Endothelial cell of hepatic sinusoid (primary cell): ENCODE measurements around the gene RNF41.

Source experiments
- in situ Hi-C: cut with HindIII; loops from 2 replicates; pipeline ENCODE4 v1.10.0; 2017; ENCODE audit warnings: low sequenced_read_pairs

Gene RNF41

DNA sequence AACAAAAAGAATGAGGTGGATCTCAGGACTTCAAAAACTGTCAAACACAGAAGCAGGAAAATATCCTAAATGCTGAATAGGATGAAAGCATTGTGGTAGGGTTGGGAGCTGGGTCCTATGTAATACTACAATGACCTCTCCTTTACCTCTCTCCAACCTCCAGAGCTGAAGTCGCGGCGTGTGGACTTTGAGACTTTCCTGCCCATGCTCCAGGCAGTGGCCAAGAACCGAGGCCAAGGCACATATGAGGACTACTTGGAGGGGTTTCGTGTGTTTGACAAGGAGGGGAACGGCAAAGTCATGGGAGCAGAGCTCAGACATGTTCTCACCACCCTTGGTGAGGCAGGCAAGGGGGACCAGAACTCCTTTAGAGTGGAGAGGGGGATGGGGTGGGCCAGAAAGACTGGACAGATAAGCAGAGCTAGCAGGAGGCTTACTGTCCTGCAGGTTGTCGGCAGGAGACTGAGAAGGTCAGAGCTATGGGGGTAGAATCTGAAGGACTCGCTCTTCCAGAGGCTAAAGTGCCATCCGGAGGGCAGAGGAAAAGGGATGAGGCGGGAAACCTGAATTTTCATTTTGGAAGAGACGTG, 66.4 kb downstream of the RNF41 start:
- in situ Hi-C loops = no loop called here

- in situ Hi-C loops = no loop called here
These were observed 66.9 kb downstream of the RNF41 start for GRCh38 chr12:56154818-56155217.

GRCh38 chr12:56154246-56154771, 67.4 kb downstream of the RNF41 start:
- in situ Hi-C loops = no loop called here

DNA sequence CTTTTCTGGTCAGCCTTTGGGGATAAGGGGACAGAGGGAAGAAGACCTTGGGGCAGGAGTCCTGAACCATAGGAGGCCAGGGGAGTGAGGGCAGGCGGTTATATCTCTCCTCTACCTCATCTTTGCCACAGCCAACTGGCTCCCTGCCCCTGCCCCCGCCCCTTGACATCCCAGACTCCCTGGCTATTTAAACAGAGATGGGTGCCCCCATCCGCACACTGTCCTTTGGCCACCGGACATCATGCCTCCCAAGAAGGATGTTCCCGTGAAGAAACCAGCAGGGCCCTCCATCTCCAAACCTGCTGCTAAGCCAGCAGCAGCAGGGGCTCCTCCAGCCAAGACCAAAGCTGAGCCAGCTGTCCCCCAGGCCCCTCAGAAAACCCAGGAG, 68.0 kb downstream of the RNF41 start:
- in situ Hi-C loops = no loop called here

GRCh38 chr12:56152756-56153677, 68.7 kb downstream of the RNF41 start:
- in situ Hi-C loops = no loop called here
